ENCODE data around the gene ERCC8. TPM values are rescaled to one million over a fixed set of nuclear protein-coding genes. Genes with fewer than 3 reads are reported as not detected.

Gene ERCC8
- total RNA-seq, 1 donor = 25.5 TPM

DNA sequence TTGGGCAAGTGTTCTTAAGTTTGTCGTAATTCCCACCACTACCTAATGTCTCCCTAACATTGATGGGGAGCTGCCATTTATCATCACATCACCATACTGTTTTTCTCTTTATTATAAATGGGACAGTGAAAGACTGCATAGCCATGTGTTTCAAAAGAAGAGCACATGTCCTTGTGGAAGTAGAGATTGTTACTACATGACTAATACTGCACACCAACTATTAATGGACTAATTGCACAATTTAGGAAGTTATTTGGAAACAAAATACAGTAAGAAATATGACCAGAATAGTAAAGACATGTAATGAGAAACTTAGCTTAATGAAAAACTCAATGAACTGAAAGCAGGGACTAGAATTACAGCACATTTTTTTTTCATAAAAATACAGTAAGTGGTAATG lies 88.8 kb downstream of the ERCC8 start:
- no peak overlapping the region for H3K4me3 ChIP-seq (ENCODE audit: low read depth, low read length)
- DNase-seq (ENCODE audit: low read depth) = peak; percentile 12
- TF ChIP-seq, protein P1, sequence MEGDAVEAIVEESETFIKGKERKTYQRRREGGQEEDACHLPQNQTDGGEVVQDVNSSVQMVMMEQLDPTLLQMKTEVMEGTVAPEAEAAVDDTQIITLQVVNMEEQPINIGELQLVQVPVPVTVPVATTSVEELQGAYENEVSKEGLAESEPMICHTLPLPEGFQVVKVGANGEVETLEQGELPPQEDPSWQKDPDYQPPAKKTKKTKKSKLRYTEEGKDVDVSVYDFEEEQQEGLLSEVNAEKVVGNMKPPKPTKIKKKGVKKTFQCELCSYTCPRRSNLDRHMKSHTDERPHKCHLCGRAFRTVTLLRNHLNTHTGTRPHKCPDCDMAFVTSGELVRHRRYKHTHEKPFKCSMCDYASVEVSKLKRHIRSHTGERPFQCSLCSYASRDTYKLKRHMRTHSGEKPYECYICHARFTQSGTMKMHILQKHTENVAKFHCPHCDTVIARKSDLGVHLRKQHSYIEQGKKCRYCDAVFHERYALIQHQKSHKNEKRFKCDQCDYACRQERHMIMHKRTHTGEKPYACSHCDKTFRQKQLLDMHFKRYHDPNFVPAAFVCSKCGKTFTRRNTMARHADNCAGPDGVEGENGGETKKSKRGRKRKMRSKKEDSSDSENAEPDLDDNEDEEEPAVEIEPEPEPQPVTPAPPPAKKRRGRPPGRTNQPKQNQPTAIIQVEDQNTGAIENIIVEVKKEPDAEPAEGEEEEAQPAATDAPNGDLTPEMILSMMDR (IDR thresholded peaks at IDR 0.05; ENCODE audit: insufficient read depth, low read length) = no peak

DNA sequence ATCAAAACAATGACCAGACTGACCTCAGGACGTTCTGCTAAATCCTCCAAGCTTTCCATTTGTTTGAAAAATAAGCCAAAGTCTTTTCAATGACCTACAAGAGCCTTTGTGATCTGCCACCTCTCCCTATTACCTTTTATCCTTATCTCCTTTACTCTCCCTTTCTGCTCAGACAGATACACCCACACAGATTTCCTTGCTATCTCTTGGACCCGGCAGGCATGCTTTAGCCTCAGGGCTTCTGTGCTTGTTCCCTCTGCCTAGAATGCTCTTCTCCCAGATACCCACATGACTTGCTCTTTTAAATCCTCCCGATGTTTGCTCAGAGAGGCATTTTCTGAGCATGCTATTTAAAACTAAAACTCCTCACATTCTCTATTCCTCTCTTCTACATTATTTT lies 91.9 kb downstream of the ERCC8 start:
- TF ChIP-seq, protein P1 (IDR thresholded peaks at IDR 0.05; ENCODE audit: insufficient read depth, low read length) = no peak
- no peak overlapping the region for H3K4me3 ChIP-seq (ENCODE audit: low read depth, low read length)
- DNase-seq (ENCODE audit: low read depth) = no peak

DNA sequence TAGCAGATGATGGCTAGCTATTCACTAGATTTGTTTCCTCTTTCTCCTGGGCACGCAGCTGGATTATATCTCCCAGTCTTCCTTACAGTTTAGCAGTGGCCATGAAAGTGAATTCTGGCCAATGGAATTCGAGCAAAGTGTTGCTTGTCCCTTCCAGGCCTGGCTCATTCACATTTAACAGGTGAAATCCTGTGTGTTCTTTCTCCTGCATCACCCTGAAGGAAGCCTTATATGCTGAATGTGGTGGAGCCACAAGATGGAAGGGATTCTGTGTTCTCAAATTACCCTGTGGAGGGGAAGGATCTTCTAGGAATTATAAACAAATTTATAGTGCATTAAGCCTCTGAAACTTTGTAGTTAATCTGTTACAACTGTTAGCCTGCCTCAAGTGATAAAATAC lies 92.6 kb downstream of the ERCC8 start:
- no peak for DNase-seq (ENCODE audit: low read depth)
- TF ChIP-seq, protein P1 (IDR thresholded peaks at IDR 0.05; ENCODE audit: insufficient read depth, low read length) = no peak
- H3K4me3 ChIP-seq (ENCODE audit: low read depth, low read length) = no peak overlapping the region

DNA sequence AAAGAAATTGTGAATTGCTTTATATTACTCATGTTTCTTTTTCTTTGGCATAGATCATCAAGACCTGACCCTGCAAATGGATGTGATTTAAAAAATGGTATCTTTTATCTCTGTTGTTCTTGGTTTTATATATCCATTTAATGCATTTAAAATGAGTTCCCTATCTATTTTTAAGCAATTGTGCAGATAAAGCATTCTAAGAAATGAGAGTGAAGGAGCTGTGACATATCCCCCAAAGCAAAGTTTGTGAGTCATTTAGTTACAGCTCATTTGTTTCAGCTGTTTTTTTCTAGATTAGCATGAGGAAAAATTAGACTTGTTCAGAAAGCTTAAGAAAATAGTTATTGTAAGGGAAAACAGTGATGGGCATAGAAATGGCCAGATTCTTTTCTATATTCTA lies 93.2 kb downstream of the ERCC8 start:
- peak; percentile 19 for DNase-seq (ENCODE audit: low read depth)
- TF ChIP-seq, protein P1 (IDR thresholded peaks at IDR 0.05; ENCODE audit: insufficient read depth, low read length) = no peak
- no peak overlapping the region for H3K4me3 ChIP-seq (ENCODE audit: low read depth, low read length)

DNA sequence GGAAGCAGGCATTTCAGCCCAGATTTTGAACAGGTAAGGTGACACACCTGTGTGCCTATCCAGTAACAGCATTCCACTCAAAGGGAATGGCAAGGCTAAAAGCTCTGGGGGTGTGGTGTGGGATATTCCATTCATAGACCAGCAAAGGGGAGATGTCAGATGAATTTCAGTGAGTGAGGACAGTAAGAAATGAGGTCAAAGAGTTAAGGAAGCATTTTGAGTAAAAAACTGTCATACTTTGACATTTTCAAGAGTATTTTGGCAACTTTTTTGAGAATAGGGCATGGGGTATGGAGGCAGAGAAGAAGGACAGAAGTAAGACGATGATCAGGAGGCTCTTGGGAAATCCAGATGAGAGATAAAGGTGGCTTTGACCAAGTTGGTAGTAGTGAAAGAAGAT lies 98.6 kb downstream of the ERCC8 start:
- TF ChIP-seq, protein P1 (IDR thresholded peaks at IDR 0.05; ENCODE audit: insufficient read depth, low read length) = no peak
- DNase-seq (ENCODE audit: low read depth) = no peak
- no peak overlapping the region for H3K4me3 ChIP-seq (ENCODE audit: low read depth, low read length)

DNA sequence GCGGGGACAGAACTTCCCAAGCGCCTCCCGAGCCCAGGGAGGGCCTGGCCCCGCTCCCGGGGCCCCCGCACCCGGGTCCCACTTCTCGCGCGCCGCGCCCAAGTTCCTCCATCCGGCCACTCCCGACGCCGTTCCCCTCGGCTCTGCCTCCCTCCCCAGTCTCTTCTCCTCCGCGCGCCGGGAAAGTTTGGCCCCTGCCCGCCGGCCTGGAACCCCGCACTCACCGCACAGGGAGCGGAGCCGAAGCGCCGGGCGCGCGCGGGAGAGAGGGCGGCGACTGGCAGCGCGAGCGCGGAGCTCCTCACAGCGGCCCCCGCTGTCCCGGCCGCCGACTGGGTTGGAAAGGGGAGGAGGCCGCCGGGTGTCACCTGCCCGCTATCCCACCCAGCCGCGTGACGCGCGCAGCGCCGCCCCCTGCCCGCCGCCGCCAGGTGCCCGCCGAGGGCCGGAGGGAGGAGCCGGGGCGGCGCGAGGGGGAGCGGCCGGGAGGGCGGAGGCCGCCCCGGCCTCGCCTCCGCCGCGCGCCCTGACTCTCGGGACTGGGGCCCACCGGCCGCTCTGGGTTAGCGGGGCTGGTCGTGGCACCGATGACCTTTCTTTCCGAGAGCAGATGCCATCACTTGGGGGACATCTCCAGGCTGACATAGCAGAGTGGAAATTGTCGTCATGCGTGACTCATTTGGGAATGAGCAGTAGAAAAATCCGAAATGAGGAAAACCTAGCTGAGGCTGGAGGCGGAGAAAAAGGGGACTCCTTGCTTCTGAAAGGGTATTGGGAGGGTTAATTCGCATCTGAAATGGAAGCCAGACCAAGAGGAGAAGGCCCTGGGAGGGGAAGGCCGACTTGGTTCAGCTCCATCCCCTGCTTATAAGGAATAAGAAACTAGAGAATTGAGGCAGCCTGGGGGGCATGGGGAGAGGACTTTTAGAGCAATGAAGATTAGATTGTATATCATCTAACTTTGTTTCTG lies 100.6 kb downstream of the ERCC8 start, which contains the start of gene ELOVL7:
Gene ELOVL7, minus strand, starts transcription at position 334 of the 970 bp plus-strand sequence. CDS start 56,872 bp downstream, outside the sequence.
- peak; percentile 22 for DNase-seq (ENCODE audit: low read depth)
- TF ChIP-seq, protein P1 (IDR thresholded peaks at IDR 0.05; ENCODE audit: insufficient read depth, low read length) = peak; percentile 28
- H3K4me3 ChIP-seq (ENCODE audit: low read depth, low read length) = peak within 1 kb of the TSS; percentile 68

All from fibroblast of the aortic adventitia (primary cell).